Activated naive CD4-positive, alpha-beta T cell treated with anti-CD3 and anti-CD28 coated beads, Interleukin-2, amount 50 U/mL, for 24 hours (primary cell): ENCODE measurements around the gene ABCC9.
"Not testable (repeated sequence)": the region's sequence is repeated elsewhere in the genome, so short reads cannot be mapped to it uniquely, and the experiment has no call there.

Source experiments
- H3K27ac Mint-ChIP-seq: one replicate; pipeline ENCODE4 v1.8.0; 2021; ENCODE audit warnings: mild to moderate bottlenecking, mixed read lengths
- H3K27me3 Mint-ChIP-seq: one replicate; pipeline ENCODE4 v1.8.0; 2021; ENCODE audit warnings: mixed read lengths
- H3K36me3 Mint-ChIP-seq: one replicate; pipeline ENCODE4 v1.8.0; 2021; ENCODE audit warnings: mixed read lengths
- H3K4me1 Mint-ChIP-seq: one replicate; pipeline ENCODE4 v1.8.0; 2021; ENCODE audit warnings: mixed read lengths
- H3K4me3 Mint-ChIP-seq: one replicate; pipeline ENCODE4 v1.8.0; 2021; ENCODE audit warnings: mild to moderate bottlenecking, mixed read lengths
- H3K9me3 Mint-ChIP-seq: one replicate; pipeline ENCODE4 v1.8.0; 2021; ENCODE audit warnings: mixed read lengths

ABCC9 gene

DNA sequence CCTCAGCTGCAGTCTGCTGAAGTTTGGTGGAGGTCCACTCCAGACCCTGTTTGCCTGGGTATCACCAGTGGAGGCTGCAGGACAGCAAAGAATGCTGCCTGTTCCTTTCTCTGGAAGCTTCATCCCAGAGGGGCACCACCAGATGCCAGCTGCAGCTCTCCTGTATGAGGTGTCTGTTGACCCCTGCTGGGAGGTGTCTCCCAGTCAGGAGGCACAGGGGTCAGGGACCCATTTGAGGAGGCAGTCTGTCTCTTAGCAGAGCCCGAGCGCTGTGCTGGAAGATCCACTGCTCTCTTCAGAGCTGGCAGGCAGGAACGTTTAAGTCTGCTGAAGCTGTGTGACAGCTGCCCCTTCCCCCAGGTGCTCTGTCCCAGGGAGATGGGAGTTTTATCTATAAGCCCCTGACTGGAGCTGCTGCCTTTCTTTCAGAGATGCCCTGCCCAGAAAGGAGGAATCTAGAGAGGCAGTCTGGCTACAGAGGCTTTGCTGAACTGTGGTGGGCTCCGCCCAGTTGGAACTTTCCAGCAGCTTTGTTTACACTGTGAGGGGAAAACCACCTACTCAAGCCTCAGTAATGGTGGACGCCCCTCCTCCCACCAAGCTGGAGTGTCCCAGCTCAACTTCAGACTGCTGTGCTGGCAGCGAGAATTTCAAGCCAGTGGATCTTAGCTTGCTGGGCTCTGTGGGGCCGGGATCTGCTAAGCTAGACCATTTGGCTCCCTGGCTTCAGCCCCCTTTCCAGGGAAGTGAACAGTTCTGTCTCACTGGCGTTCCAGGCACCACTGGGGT, 146.2 kb downstream of the ABCC9 start:
- H3K27me3 Mint-ChIP-seq, H3K9me3 Mint-ChIP-seq, H3K36me3 Mint-ChIP-seq, H3K27ac Mint-ChIP-seq, H3K4me1 Mint-ChIP-seq, H3K4me3 Mint-ChIP-seq: not testable (repeated sequence)

DNA sequence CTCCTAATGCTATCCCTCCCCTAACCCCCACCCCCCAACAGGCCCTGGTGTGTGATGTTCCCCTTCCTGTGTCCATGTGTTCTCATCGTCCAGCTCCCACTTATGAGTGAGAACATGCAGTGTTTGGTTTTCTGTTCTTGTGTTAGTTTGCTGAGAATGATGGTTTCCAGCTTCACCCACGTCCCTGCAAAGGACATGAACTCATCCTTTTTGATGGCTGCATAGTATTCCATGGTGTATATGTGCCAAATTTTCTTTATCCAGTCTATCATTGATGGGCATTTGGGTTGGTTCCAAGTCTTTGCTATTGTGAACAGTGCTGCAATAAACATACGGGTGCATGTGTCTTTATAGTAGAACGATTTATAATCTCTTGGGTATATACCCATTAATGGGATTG, 151.5 kb downstream of the ABCC9 start:
- not testable (repeated sequence) for H3K4me1 Mint-ChIP-seq, H3K27me3 Mint-ChIP-seq, H3K27ac Mint-ChIP-seq, H3K4me3 Mint-ChIP-seq, H3K36me3 Mint-ChIP-seq, H3K9me3 Mint-ChIP-seq

DNA sequence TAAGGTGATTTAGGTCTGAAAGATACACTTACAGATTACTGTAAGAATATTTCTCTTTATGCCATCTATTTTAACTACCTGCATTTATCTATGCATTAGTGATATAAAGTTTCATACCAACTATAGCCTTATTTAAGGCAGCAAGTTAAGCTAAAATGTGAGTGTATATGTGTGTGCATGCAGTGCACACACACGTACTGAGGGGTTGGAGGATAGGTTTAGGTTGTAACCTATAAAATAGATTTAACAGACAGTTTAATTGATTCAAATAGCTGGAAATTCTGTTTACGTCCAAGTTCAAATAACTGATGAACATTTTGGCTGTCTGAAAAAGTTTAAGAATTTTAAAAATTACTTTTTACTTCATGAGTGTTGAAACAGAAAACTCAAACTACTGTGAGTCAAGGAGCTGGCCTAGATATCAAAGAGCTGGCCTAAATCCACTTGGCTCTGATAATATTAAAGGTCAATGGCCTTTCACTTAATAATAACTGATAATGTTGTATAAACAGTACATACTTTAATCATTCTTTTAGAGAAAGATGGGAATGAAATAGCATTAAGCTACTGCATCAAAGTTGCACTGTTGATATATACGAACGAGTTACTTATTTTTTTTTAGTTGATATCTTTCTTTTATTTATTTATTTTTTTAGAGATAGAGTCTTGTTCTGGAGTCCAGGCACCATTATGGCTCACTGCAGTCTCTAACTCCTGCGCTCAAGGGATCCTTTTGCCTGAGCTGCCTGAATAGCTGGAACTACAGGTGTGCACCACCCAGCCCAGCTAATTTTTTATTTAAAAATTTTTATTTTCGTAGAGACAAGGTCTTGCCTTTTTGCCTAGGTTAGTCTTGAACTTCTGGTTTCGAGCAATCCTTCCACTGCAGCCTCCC, 152.9 kb downstream of the ABCC9 start:
- H3K27ac Mint-ChIP-seq: no peak overlapping the region

GRCh38 chr12:21786041-21786531, 155.1 kb downstream of the ABCC9 start:
- Mint-ChIP-seq H3K9me3 (no peaks in the 10 kb centered on the region), H3K4me3 (no peak overlapping the region), H3K36me3 (no peaks in the 10 kb centered on the region), H3K4me1 (no peaks in the 10 kb centered on the region), H3K27ac (no peak overlapping the region), H3K27me3 (peaks cover 1% of the 10 kb centered on the region)

More for the DNA sequence above, 152.9 kb downstream of the ABCC9 start:
- H3K4me3 Mint-ChIP-seq: no peak overlapping the region
- no peaks in the 10 kb centered on the region for H3K9me3 Mint-ChIP-seq
- H3K36me3 Mint-ChIP-seq: no peaks in the 10 kb centered on the region
- H3K4me1 Mint-ChIP-seq: no peaks in the 10 kb centered on the region
- peaks cover 4% of the 10 kb centered on the region for H3K27me3 Mint-ChIP-seq

DNA sequence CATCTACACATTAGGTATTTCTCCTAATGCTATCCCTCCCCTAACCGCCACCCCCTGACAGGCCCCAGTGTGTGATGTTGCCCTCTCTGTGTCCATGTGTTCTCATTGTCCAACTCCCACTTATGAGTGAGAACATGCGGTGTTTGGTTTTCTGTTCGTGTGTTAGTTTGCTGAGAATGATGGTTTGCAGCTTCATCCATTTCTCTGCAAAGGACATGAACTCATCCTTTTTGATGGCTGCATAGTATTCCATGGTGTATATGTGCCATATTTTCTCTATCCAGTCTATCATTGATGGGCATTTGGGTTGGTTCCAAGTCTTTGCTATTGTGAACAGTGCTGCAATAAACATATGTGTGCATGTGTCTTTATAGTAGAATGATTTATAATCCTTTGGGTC, 158.5 kb downstream of the ABCC9 start:
- not testable (repeated sequence) for H3K36me3 Mint-ChIP-seq, H3K9me3 Mint-ChIP-seq, H3K27me3 Mint-ChIP-seq, H3K4me3 Mint-ChIP-seq, H3K4me1 Mint-ChIP-seq
- H3K27ac Mint-ChIP-seq: peak overlapping the region; percentile 43

GRCh38 chr12:21780786-21781185, 160.4 kb downstream of the ABCC9 start:
- no peaks in the 10 kb centered on the region for H3K36me3 Mint-ChIP-seq
- H3K27ac Mint-ChIP-seq: no peak overlapping the region
- no peaks in the 10 kb centered on the region for H3K9me3 Mint-ChIP-seq
- H3K27me3 Mint-ChIP-seq: peaks cover 22% of the 10 kb centered on the region
- H3K4me1 Mint-ChIP-seq: peaks cover 1% of the 10 kb centered on the region
- no peak overlapping the region for H3K4me3 Mint-ChIP-seq

DNA sequence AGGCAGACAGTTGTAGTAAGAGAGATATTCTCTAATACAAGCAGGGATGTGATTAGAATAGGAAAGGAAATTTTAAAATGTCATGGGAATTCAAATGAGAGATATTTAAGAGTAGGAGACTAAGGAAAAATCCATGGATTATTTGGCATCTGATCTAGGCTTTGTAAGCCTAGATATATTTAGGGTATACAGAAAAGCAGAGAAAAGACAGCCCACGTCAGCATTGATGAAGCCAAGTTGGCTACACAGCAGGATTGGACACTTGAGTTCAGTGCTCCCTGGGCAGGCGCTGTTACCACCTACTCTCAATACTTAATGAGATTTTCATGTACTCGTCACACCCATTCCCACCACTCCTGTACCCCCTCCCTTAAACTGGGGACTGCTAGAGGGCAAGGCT, 165.1 kb downstream of the ABCC9 start:
- no peaks in the 10 kb centered on the region for H3K9me3 Mint-ChIP-seq
- no peaks in the 10 kb centered on the region for H3K36me3 Mint-ChIP-seq
- peaks cover 16% of the 10 kb centered on the region for H3K4me1 Mint-ChIP-seq
- peaks cover 43% of the 10 kb centered on the region for H3K27me3 Mint-ChIP-seq
- H3K27ac Mint-ChIP-seq: no peak overlapping the region
- no peak overlapping the region for H3K4me3 Mint-ChIP-seq

- Mint-ChIP-seq H3K36me3 (no peaks in the 10 kb centered on the region), H3K4me3 (peak overlapping the region; percentile 67), H3K27me3 (peaks cover 44% of the 10 kb centered on the region), H3K27ac (no peak overlapping the region), H3K4me1 (peaks cover 16% of the 10 kb centered on the region), H3K9me3 (no peaks in the 10 kb centered on the region)
These were observed 165.9 kb downstream of the ABCC9 start for GRCh38 chr12:21775133-21775820.

DNA sequence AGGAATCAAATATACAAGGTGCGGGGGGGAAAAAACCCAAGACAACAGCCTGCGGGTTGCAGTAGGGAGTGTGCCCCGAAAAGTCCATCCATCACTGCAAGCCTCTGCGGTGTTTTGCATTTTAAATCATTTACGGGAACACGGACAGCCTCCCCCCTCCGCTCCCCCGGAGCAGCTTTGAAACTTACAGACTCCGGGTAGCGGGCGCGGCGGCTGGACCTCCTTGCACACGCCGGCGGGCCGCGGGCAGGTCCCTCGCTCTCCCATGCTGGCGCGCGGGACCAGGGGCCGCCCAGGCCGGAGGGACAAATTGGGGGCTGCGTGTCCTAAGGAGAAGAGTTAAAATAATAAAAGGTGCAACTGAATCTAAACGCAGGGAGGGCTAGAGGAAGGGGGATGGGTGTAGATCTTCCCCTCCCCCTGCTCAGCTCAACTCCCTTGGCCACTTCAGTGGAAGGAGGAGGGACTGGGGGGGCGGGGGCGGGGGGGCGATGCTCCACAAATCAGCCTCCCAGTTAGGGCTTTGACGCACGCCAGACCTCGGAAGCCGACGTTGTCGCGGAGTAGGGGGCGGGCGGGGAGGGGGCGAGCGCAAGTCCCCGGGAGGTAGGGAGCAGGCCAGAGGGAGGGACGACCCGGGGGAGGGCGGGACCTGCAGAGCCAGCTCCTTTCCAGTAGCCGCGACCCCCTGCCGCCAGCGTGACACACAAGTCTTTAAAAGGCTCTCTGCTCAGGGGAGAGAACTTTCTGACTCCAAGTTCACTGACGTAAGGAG, 166.7 kb downstream of the ABCC9 start, which contains the start of gene KCNJ8:
TSS of gene KCNJ8 (minus strand) at position 349 of the 775 bp plus-strand sequence. CDS start 1,090 bp downstream, outside the sequence.
- peaks cover 16% of the 10 kb centered on the region for H3K4me1 Mint-ChIP-seq
- no peaks in the 10 kb centered on the region for H3K36me3 Mint-ChIP-seq
- H3K27me3 Mint-ChIP-seq: peaks cover 44% of the 10 kb centered on the region
- H3K4me3 Mint-ChIP-seq: peak within 1 kb of the TSS; percentile 67
- H3K9me3 Mint-ChIP-seq: no peaks in the 10 kb centered on the region
- H3K27ac Mint-ChIP-seq: no peak within 1 kb of the TSS

DNA sequence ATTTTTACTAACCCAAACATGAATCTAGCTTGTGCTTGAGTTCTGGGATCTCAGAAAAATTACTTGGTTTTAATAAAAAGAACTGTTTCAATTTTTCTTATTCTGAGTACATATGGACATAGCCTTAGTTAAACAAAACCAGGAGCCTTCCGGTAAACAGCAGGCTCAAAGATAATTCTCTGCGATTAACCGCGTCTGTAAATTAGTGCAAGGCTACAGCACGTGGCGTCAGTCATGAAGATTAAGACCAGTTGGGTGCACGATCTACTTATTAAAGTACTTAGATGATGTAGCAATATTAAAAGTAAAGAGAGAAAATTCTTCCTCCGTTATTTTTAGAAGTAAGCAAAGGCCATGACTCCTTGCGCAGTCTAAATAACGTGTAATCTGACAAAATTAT, 167.4 kb downstream of the ABCC9 start:
- H3K27ac Mint-ChIP-seq: no peak overlapping the region
- H3K9me3 Mint-ChIP-seq: no peaks in the 10 kb centered on the region
- peaks cover 16% of the 10 kb centered on the region for H3K4me1 Mint-ChIP-seq
- H3K27me3 Mint-ChIP-seq: peaks cover 44% of the 10 kb centered on the region
- H3K4me3 Mint-ChIP-seq: no peak overlapping the region
- no peaks in the 10 kb centered on the region for H3K36me3 Mint-ChIP-seq

- Mint-ChIP-seq H3K4me3 (peak overlapping the region; percentile 13), H3K27ac (no peak overlapping the region), H3K9me3 (no peaks in the 10 kb centered on the region), H3K4me1 (peaks cover 16% of the 10 kb centered on the region), H3K27me3 (peaks cover 44% of the 10 kb centered on the region), H3K36me3 (no peaks in the 10 kb centered on the region)
These were observed 167.9 kb downstream of the ABCC9 start for GRCh38 chr12:21773263-21773741.

GRCh38 chr12:21771311-21771710, 169.9 kb downstream of the ABCC9 start:
- H3K36me3 Mint-ChIP-seq: no peaks in the 10 kb centered on the region
- no peak overlapping the region for H3K4me3 Mint-ChIP-seq
- H3K27me3 Mint-ChIP-seq: peaks cover 31% of the 10 kb centered on the region
- no peaks in the 10 kb centered on the region for H3K9me3 Mint-ChIP-seq
- no peak overlapping the region for H3K27ac Mint-ChIP-seq
- H3K4me1 Mint-ChIP-seq: peaks cover 16% of the 10 kb centered on the region

DNA sequence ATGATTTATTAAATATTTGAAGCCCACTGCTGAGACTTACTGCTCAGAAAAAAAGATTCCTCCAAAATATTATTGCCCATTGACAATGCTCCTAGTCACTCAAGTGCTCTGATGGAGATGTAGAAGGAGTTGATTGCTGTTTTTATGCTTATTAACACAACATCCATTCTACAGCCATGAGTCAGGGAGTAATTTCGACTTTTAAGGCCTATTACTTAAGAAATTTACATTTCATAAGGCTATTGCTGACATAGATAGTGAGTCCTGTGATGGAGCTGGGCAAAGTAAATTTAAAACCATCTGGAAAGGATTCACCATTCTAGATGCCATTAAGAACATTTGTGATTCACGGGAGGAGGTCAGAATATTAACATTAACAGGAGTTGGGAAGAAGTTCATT, 171.9 kb downstream of the ABCC9 start:
- Mint-ChIP-seq H3K27me3 (peaks cover 18% of the 10 kb centered on the region), H3K27ac (no peak overlapping the region)

GRCh38 chr12:21766403-21766802, 174.8 kb downstream of the ABCC9 start:
- Mint-ChIP-seq H3K4me3 (no peak overlapping the region), H3K9me3 (no peaks in the 10 kb centered on the region), H3K36me3 (no peaks in the 10 kb centered on the region), H3K27me3 (peaks cover 7% of the 10 kb centered on the region), H3K4me1 (no peaks in the 10 kb centered on the region), H3K27ac (no peak overlapping the region)

More for the DNA sequence above, 171.9 kb downstream of the ABCC9 start:
- Mint-ChIP-seq H3K4me3 (no peak overlapping the region), H3K4me1 (peaks cover 6% of the 10 kb centered on the region), H3K9me3 (no peaks in the 10 kb centered on the region), H3K36me3 (no peaks in the 10 kb centered on the region)

DNA sequence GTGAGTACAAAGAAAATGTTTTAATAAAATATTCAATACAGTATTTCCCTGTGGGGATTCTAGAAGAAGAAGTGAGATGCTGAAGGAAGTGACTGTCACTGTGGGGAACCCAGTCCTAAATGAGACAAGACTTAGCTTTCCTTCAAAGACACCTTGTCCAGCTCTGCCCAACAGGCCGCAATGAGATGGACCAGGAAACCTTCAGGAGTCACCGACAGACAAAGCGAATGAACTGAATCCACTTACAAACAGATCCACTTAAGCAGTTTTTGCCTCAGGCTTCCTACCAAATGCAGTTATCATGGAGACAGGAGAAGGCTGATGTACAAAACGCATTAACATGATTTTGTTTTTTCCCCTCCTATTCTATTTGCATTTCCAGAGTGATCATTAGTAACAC, 176.3 kb downstream of the ABCC9 start:
- H3K36me3 Mint-ChIP-seq: no peaks in the 10 kb centered on the region
- no peak overlapping the region for H3K27ac Mint-ChIP-seq
- peaks cover 4% of the 10 kb centered on the region for H3K27me3 Mint-ChIP-seq
- H3K9me3 Mint-ChIP-seq: no peaks in the 10 kb centered on the region
- H3K4me1 Mint-ChIP-seq: no peaks in the 10 kb centered on the region
- H3K4me3 Mint-ChIP-seq: no peak overlapping the region
